NOMO-1 (cell line): Measurements from ENCODE around the gene CHN2.

Experiments used
- DNase-seq, 2 experiments: peaks; one replicate each; lab custom pipeline; 2025; ENCODE audit not compliant: unreplicated experiment in 2 of 2; lab: John Stamatoyannopoulos, UW

CHN2 gene

DNA sequence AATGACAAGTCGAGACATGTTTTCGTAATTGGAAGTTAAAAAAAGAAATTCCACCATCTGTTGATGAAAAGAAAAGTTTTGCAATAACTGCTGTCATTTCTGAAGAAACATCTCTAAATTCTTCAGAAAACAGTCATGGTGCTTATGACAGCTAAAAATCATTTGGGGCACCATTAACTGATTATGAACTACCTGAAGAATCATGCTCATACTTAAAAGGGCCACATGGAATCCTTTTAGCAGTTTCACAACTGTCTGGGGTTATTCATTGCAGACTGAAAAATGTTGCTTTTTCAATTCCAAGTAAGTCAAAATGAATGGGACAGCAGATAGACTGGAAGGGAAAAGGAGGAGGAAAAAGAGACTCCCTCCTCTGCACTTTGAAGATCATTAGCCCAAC is 134.2 kb downstream of the CHN2 start:
- peak; percentile 48 to 87 for DNase-seq

DNA sequence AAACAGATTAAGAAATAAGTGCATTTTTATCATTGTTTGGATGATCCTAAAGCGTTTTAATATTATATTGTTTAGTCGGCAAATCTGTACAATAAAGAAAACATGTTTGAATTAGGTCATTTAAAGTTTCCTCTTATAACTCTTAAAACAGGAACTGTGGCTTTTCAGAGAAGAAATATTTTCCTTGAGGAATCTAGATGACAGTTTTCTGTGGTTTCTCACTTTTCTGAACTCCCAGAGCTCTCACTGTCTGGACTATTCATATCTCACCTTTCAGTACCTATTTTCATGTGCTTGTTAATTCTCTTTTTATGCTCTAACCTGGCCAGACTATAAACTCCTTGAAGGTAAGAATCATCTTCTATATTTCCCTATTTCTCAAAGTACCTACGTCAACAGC is 135.1 kb downstream of the CHN2 start:
- peak in 1 of 2 experiments; percentile 50 for DNase-seq

DNA sequence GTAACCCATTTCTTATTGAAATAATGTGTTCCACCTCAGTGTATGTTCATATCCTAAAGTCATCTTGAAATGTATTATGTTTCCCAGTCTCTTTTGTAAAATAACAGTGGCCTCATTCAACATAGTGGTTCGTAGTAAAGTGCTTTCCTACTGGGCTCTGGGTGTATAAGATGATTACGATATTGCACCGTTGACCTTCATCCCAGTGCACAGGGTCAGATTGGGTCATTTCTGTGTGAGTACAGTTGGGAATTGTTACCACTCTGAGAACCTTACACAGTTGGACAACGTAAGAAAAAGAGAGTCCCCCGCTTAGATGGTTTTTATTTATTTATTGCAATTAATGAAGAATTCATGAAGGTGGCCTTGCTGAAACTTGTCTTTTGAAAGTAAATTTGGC is 135.6 kb downstream of the CHN2 start:
- DNase-seq = no peak

DNA sequence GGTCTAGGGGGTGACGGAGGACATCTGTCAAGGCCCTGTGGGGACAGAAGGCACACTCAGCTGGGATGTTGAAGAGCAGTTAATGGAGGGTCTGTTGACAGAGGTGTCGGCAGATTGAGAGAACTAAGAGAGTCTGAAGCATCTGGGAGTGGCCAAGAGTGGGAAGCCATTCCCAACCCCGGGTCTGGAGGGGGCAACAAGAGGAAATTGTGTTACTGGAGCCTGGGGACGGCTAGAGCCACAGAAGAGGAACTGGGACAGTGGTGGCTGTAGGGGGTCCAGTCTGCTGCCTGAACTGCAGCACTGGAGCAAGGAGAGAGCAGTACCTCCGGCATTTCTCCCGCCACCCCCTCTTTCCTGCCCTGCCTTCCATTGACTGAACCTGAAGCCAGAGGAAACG is 136.6 kb downstream of the CHN2 start:
- DNase-seq = no peak

DNA sequence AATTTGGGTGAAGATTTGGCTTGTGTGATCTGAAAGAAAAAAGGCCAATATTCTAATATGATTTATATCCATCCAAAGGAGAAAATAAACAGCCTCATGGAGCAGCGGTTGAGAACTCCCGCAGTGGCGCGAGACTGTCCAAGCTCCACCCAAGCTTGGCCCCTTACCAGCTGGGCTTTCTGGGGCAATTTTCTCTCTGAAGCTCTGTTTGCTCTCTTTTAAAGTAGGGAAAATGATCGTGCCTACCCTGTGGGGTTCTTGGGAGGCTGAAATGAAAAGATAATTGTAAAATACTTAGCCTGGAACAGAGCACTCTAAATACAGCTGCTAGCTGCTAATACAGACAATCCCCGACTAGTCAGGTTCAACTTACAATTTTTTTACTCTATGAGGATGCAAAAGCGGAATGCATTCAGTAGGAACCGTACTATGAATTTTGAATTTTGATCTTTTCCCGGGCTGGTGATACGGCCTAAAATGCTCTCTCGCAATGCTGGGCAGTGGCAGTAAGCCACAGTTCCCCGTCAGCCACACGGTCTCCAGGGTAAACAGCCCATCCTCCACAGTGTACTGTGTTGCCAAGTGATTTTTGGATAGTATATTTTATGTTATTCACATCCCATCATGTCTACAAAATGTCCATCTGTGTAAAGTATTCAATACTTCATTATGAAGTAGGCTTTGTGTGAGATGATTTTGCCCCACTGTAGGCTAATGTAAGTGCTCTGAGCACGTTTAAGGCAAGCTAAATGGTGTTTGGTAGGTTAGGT is 137.7 kb downstream of the CHN2 start:
- no peak for DNase-seq

DNA sequence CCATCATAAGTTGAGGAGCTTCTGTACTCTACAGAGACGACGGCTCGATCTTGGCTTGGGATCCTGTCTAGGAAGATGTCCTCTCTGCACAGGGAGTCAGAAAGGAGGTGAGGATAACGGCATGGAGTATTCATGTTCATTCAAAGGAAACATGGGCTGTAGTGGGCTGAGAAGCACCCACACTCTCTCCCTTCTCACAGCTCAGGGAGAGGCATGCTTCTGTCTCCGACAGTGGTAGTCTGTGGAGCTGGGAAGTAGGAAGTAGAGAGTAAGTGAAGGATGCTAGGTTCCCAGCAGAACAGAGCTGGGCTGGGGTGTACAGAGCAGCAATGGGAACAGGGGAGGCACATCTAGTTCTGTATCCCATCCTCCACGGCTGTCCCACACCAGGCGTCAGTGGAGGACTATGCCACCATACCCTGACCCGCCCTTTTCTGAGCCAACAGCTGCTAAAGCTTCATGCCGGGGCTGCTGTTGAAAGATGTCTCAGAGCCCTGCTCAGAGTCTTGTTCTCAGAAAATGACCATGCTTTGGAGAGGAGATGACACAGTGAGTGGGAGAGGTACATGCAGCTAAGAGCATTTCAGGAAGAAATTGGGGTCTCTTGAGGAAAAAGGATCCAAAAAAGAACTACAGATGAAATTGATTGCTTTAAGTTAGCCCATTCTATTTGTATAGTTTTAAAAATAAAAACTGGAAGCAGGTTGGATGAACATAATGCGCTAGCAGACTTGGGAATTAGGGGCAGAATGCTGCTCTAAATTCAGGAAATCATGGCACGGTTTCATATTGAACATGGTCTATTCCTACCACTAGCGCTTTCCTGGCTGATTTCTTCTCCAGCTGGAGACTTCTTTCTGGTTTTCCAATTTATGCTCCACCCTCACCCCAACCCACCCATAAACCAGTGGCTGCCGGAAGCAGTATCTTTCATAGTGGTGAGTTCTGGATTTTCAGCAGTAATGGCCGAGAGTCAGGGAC is 138.6 kb downstream of the CHN2 start:
- no peak for DNase-seq

DNA sequence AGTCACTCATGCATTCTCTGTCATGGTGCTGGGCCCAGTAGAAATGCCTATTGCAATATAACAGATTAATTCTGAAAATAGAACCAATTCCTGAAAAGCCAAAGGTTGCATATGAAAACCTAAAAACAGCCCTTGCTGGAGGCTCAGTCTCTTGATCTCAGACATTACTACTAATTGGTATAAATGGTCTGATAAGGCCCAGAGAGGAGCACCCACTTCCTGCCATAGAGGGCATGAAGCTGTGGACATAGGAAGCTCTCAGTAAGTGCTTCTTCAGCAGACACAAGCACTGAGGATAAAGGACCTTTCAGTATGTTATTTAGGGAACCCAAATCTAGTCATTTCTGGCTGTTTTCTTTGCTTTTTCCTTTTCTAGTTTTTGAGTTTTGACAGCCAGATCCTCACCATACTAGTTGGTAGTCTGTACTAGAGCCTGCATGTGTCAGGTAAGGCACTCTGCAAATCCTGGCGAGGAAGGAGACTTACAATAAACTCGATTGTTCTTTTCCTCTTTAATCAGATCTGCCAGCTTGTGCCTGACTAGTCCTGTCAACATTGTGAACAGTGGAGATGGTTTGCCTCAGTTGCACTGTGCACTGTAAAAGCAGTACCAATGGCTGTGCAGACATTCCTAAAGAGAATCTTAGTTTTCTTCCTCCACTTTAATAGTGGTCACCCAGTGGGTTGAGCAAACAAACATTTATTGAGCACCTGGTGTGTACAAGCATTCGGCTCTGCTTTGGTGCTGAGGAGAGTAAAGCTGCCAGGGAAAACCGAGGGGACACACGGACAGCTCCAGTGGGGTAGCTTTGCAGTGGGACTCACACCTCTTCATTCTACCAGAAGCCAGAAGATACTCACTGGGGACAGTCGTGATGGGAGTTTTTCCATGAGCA is 140.9 kb downstream of the CHN2 start:
- DNase-seq = no peak

DNA sequence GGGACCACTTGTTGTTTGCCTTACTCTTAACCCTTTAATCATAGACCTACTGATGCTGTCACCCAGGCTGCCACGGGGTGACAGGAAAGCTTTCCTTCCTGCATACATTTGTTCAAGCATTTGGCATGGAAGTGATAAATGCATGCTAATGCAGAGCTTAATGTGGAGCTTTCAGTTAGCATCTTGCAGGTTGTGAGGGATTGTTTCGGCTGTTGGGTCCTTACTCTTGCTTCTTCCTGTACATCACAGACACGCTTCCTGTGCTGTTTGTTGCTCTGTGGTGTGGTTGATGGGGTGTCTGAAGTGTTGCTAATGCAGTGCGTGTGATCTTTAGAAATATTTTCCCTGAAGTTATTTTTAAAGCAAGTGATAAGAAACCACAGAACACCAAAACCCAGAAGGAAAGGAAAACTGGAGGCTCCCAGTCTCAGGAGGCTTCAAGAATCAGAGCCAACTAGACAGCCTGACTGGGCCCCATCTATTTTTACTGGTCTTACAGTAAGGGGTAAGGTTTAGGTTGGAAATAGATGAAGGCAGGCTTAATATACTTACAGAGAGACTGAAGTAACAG is 143.1 kb downstream of the CHN2 start:
- peak; percentile 43 to 47 for DNase-seq

DNA sequence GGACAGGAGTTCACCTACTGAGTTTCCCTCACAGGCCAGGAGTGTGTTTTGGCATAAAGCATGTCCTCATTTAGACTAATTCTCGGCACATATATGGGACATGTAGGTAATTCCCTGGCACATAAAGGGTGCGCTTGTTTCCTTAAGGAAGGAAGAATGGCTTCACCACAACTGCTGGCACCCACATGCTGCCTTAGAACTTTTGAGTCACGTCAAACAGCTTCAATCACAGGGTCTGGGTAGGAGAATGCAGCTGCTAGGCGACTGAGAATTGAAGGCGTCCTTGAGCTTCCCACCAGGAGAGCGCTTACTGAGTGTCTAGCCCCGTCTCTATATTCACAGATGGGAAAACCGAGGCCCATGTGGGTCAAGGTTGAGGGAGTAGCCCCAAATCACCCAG is 146.1 kb downstream of the CHN2 start:
- DNase-seq = no peak

DNA sequence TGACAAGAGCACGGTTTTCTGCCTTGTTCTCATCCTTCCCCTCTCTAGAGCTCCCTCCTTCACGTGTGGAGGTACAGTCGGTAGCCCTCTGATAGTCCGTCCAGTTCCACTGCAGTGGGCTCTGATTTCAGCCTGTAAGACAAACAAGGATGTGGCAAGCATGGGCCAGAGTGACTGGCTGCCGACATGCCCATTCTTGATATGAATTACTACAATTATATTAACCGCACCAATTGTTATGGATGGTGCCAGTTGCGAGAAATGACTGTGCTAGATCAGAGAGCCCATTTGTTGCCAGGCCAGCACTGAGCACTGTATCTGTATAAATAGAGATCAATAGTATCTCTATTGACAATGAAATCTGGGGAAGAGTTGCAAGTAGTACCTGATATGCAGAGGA is 146.6 kb downstream of the CHN2 start:
- DNase-seq = no peak

DNA sequence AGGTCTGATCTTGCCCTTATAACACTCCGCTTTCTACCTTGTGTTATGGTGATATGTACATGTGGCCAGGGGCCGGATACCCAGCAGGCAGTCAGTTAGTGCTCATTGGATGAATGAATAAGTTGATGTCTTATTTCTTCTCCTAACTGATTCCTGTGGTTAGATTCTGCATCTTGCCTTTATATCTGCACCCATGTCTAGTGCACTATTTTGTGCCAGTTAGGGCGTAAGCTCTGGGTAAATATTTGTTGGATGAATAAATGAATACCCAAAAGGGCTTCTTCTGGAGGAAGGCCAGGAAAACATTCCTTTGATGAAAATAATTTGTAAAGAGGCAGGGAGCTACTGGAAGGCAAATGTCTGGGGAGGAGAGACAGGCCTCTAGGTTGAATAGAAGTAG is 148.2 kb downstream of the CHN2 start:
- DNase-seq = no peak

DNA sequence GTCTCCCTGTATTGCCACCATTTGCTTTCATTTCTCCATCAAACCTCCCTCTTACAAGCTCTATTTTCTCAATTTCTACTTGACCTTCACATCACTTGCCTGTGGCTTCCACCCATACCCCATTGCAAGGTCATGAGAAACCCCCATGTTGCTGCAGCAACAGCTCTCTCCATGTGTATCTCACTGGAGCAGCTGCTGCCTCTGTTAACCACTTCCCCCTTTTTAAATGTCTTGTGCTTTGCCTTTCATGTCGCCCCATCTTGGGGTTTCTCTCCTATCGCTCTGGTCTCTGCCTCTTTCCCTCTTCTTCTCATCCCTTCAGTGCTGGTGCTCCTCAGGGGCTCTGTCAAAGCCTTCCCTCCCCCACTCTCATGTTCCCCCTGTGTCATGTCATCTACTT is 148.8 kb downstream of the CHN2 start:
- DNase-seq = peak; percentile 73 to 85

DNA sequence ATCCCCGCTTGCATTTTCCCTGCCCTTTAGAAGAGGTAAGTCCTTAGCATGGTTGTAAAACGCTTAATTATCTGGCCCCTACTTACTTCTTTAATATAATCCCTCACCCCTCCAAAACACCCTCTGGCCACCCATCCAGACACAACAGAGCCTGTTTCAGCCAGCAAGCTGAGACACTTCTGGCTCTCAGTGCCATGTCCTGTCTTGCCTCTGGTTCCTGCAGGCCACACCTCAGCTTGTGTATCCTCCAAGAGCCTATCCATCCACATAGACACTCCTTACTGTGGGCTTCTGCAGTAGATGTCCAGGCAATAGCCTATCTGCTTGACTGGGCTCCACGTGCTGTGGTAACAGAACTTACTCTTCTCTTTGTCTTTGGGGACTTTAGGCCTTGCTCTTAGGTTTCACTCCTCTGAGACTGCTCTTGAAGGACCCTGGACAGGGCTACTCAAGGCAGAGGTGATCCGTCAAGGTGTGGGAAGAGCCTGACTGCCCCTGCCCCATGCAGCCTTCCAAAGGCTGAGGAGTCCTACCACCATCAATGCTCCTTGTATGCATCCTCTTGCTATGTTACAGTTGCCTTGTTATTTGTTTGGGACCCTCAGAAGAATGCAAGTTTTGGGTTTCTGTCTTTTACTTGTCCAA is 149.9 kb downstream of the CHN2 start:
- DNase-seq = no peak

DNA sequence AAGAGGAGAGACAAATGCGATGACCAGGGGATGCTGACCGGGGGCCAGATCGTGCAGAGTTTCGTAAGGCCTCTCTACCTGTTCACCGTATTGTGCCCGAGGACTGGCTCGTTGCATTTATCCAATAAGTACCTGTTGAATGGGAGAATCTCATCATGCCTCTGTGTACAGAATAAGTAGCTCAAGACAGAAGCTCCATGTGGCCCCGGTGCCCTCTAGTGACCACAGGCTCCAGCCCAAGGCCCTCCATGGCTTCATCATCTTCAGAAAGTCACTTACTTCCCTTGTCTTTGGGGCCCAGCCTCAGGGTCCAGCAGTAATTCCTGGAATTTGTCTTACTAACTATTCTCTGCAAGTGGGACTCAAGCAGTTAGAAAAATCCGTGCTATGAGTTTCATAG is 151.0 kb downstream of the CHN2 start:
- DNase-seq = peak; percentile 19 to 65

DNA sequence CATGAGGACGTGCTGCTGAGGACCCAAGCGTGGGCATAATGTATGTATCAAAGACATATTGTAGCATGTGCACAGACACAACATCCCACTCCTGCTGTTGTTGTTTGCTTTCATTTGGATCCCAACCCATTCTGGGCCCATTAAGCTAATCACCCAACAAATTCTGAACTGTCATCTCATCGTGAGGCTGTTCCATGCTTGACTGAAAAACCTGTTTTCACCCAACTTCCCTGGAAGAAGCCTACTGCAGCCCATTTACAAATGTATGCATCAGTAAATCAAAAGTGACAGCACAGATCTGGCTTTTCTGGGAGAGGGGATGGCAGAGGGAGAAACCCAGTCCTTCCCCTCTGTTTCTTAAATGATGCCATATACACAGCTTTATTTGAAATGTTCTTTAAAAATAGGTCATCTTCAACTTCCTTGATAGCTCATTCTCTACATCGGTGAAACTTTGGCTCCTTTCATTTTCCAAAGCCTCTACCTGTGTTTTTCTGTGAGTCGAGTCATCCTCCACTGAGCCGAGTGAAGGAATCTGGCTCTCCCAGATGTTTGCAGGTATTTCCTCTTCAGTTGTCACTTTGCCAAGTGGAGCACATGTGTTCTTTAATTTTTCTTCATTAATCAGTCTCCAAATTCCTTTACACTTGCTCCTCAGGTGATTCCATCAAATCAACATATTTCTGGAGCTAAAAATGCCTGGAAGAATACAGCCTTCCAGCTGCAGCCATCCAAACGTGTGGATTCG is 151.8 kb downstream of the CHN2 start:
- DNase-seq = no peak

DNA sequence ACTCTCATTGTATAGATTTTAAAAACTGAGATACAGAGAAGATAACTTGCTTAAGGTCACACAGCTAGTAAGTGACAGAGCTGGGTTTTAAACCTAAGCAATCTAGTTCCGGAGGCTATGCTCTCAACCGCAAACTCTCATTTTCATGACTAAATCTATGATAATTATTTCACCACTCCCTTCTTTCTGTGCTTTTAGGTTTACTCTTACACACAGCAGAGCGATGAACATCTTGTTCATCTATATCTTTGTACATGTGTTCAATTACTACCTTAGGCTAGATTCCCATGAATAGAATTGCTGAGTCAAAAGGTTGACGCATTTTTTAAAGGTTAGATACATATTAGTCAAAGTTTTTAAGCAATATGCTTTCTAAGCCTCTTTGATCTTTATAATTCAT is 154.8 kb downstream of the CHN2 start:
- DNase-seq = no peak

DNA sequence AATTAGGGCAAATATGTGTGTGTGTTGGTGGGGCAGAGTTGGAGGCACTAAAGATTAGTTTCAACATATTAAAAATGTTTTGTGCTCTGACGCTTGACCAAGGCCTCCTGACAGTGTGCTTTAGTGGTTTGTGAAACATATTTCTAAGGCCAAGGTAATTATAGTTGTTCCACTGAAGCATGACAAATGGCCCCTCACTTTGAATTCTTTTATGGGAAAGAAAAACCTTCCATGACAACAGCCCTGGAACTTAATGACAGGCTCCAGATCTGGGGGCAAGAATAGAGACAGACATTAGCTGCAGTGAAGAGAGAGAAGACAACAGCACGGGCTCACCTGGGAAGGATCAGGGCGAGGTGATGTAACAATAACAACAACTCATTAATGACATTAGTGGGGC is 155.8 kb downstream of the CHN2 start:
- no peak for DNase-seq

DNA sequence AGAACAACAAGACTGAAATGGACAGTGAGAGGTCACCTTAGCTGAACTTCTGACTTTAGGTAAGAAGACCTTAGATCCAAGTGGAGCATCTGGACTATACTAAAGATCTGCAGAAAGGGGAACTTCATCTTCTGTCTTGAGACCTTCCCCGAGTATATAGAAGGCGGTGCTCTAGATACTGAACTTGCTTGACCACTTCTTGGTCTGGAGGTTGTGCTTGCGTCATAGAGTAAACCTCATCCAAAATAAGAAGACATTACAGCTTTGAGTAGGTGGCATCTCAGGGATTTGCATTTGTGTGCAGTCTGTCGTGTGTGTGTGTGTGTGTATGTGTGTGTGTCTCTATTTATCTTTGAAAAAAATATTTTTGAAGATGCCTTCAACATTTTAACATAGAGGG is 157.5 kb downstream of the CHN2 start:
- DNase-seq = peak; percentile 53 to 88

DNA sequence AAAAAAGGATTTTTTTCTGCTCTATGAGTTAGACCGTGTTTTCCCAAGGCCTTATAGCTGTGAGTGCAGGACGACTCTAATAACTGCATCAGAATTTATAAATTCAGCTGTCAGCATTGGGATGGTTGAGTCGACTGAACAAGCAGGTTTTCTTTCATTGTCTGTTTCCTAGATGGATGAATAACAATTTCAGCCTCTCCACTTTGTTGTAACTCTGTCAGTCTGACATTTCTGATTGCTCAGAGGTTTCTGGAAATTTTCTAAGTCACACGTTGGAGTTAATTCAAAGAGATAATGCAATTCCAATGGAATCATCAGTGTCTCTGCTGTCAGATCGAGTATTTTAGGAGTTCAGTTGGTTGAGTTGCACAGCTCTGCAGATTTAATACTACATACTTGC is 159.2 kb downstream of the CHN2 start:
- no peak for DNase-seq
